DND-41 (cell line): ENCODE data around the gene MMP10.
"Not testable (repeated sequence)": the region's sequence is repeated elsewhere in the genome, so short reads cannot be mapped to it uniquely, and the experiment has no call there.

Experiments
- ATAC-seq: fragments of 200-7000 bp; cut with Tn5 transposase; 3 replicates; pipeline ENCODE4 v1.9.1; 2021; ENCODE audit warnings: low read depth; ENCODE audit not compliant: insufficient read depth
- DNase-seq: peaks from one replicate; pipeline ENCODE4 v3.0.0-alpha.2; 2020
- H2AFZ ChIP-seq: 2 replicates; pipeline ENCODE4 v1.6.0; 2012; ENCODE audit warnings: low read depth, low read length
- H3K27ac ChIP-seq: 2 replicates; pipeline ENCODE4 v1.5.1; 2012; ENCODE audit warnings: low read length, inconsistent platforms
- H3K27me3 ChIP-seq: fragments of 200-600 bp; sonication (generic); 2 replicates; pipeline ENCODE4 v1.6.0; 2012; ENCODE audit warnings: low read length, mild to moderate bottlenecking, inconsistent platforms; ENCODE audit not compliant: insufficient read depth, poor library complexity
- H3K36me3 ChIP-seq: 2 replicates; pipeline ENCODE4 v1.5.1; 2012; ENCODE audit warnings: low read length, inconsistent platforms; ENCODE audit not compliant: insufficient read depth
- H3K4me1 ChIP-seq: 2 replicates; pipeline ENCODE4 v1.5.1; 2012; ENCODE audit warnings: mild to moderate bottlenecking, low read length; ENCODE audit not compliant: insufficient read depth
- H3K4me2 ChIP-seq: 2 replicates; pipeline ENCODE4 v1.6.0; 2012; ENCODE audit warnings: mild to moderate bottlenecking, moderate library complexity, low read length, inconsistent platforms; ENCODE audit not compliant: insufficient read depth
- H3K4me3 ChIP-seq, 2 experiments: fragments of 200-600 bp in 1 of 2; shearing (Covaris generic) in 1 of 2; 2 replicates each; pipeline ENCODE4 v1.5.1; 2012 to 2016; ENCODE audit warnings: inconsistent platforms in 2 of 2, low read length in 2 of 2, mild to moderate bottlenecking in 2 of 2, low read depth in 1 of 2, moderate library complexity in 1 of 2
- H3K79me2 ChIP-seq: 2 replicates; pipeline ENCODE4 v1.6.0; 2012; ENCODE audit warnings: low read length, inconsistent platforms; ENCODE audit not compliant: insufficient read depth
- H3K9ac ChIP-seq: 2 replicates; pipeline ENCODE4 v1.6.0; 2012; ENCODE audit warnings: low read depth, mild to moderate bottlenecking, inconsistent platforms, low read length, moderate library complexity
- H3K9me3 ChIP-seq: 2 replicates; pipeline ENCODE4 v1.5.1; 2012; ENCODE audit warnings: low read length, moderate library complexity, mild to moderate bottlenecking, inconsistent platforms; ENCODE audit not compliant: insufficient read depth, severe bottlenecking
- H4K20me1 ChIP-seq: 2 replicates; pipeline ENCODE4 v1.6.0; 2012; ENCODE audit warnings: low read length; ENCODE audit not compliant: insufficient read depth
- EZH2 ChIP-seq: IDR thresholded peaks from 3 replicates; pipeline ENCODE4 v1.6.1; 2012; ENCODE audit warnings: borderline replicate concordance, low read depth, mild to moderate bottlenecking, moderate library complexity, low read length, inconsistent platforms; ENCODE audit not compliant: severe bottlenecking
- TF ChIP-seq, protein P1 (sequence below): IDR thresholded peaks from 2 replicates; pipeline ENCODE4 v1.5.1; 2012; ENCODE audit warnings: borderline replicate concordance, low read length, moderate library complexity, mild to moderate bottlenecking; ENCODE audit not compliant: poor library complexity, severe bottlenecking; ENCODE audit errors: extremely low read depth

Gene MMP10

DNA sequence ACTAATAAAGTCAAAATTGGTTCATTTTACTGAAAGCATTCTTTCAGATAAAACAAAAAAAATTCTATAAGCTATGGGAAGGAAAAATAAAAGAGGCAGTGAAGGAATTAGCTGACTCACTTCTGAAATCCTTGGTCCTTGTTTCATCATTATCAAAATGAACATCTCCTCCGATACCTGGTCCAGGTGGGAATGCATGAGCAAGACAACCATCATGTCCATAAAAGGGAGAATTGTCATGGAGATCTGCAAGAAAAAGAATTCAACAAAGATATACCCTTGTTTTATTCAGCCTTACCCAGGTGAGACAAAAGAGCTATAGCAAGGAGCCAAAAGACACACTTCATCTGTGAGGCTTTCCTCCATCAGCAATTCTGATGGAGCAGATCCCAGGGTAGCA lies 27.2 kb downstream of the MMP10 start:
- TF ChIP-seq EZH2: no peak
- TF ChIP-seq, protein P1, sequence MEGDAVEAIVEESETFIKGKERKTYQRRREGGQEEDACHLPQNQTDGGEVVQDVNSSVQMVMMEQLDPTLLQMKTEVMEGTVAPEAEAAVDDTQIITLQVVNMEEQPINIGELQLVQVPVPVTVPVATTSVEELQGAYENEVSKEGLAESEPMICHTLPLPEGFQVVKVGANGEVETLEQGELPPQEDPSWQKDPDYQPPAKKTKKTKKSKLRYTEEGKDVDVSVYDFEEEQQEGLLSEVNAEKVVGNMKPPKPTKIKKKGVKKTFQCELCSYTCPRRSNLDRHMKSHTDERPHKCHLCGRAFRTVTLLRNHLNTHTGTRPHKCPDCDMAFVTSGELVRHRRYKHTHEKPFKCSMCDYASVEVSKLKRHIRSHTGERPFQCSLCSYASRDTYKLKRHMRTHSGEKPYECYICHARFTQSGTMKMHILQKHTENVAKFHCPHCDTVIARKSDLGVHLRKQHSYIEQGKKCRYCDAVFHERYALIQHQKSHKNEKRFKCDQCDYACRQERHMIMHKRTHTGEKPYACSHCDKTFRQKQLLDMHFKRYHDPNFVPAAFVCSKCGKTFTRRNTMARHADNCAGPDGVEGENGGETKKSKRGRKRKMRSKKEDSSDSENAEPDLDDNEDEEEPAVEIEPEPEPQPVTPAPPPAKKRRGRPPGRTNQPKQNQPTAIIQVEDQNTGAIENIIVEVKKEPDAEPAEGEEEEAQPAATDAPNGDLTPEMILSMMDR: no peak
- Histone ChIP-seq H3K79me2 (no peaks in the 10 kb centered on the region), H4K20me1 (no peaks in the 10 kb centered on the region), H3K4me3 (no peak overlapping the region), H3K9me3 (no peaks in the 10 kb centered on the region), H3K27me3 (peaks cover 11% of the 10 kb centered on the region), H3K4me2 (no peak overlapping the region), H3K27ac (no peak overlapping the region), H3K36me3 (no peaks in the 10 kb centered on the region), H2AFZ (no peak overlapping the region), H3K4me1 (no peaks in the 10 kb centered on the region), H3K9ac (no peak overlapping the region)
- DNase-seq: no peak
- no peak for ATAC-seq

DNA sequence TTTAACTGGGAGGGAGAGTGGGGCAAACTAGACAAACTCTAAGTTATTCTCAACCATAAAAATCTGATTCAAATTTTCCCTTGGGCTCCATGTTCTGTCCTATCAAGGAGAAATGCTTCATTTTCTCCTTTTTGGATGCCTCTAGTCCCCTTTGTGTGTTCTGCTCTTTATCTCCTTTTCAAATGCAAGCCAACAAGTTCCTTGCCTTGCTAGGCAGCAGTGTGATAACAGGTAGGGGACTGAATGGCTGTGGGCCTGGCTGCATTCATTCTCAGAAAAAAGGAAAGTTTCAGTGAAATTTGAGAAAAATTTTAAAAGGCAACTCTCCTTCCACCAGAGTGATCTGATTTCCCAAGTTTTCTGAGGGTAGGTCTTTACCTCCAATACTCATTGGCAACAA lies 28.8 kb downstream of the MMP10 start:
- no peaks in the 10 kb centered on the region for H3K79me2 ChIP-seq
- H2AFZ ChIP-seq: no peak overlapping the region
- H3K9me3 ChIP-seq: no peaks in the 10 kb centered on the region
- H3K27ac ChIP-seq: no peak overlapping the region
- H4K20me1 ChIP-seq: no peaks in the 10 kb centered on the region
- H3K9ac ChIP-seq: no peak overlapping the region
- H3K36me3 ChIP-seq: no peaks in the 10 kb centered on the region
- H3K4me3 ChIP-seq: no peak overlapping the region
- DNase-seq (no peak), ATAC-seq (no peak)
- H3K4me2 ChIP-seq: no peak overlapping the region
- H3K27me3 ChIP-seq: peaks cover 6% of the 10 kb centered on the region
- H3K4me1 ChIP-seq: no peaks in the 10 kb centered on the region
- TF ChIP-seq EZH2: no peak
- TF ChIP-seq, protein P1: no peak

DNA sequence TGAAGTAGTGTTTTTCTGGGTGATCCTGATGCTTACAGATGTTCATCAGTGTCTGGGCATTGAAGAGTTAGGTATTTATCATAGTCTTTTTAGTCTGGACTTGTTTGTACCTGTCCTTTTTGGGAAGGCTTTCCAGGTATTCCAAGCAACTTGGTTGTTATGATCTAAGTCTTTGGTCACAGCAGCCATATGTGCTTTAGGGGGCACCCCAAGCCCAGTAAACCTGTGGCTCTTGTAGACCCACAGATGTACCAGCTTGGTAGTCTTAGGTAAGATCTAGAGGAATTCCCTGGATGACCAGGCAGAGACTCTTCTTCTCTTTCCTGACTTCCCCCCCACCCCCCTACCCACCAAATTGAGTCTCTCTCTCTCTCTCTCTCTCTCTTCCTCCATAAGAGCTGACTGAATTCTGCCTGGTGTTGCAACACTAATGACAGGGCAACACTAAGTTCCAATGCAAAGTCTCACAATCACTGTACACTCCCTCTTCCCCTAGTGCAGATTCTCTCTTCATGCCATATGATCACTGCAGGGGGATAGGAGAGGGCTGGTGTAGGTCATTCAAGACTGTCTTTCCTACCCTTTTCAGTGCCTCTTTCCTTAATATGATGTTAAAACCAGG lies 31.2 kb downstream of the MMP10 start:
- TF ChIP-seq, protein P1: no peak
- no peak for TF ChIP-seq EZH2
- H3K27me3 ChIP-seq: peaks cover 6% of the 10 kb centered on the region
- no peak overlapping the region for H3K4me2 ChIP-seq
- no peaks in the 10 kb centered on the region for H3K9me3 ChIP-seq
- no peak overlapping the region for H3K4me3 ChIP-seq
- H3K27ac ChIP-seq: no peak overlapping the region
- H3K9ac ChIP-seq: no peak overlapping the region
- no peak overlapping the region for H2AFZ ChIP-seq
- ATAC-seq: no peak
- no peaks in the 10 kb centered on the region for H3K36me3 ChIP-seq
- no peaks in the 10 kb centered on the region for H3K4me1 ChIP-seq
- no peak for DNase-seq
- no peaks in the 10 kb centered on the region for H3K79me2 ChIP-seq
- H4K20me1 ChIP-seq: no peaks in the 10 kb centered on the region

DNA sequence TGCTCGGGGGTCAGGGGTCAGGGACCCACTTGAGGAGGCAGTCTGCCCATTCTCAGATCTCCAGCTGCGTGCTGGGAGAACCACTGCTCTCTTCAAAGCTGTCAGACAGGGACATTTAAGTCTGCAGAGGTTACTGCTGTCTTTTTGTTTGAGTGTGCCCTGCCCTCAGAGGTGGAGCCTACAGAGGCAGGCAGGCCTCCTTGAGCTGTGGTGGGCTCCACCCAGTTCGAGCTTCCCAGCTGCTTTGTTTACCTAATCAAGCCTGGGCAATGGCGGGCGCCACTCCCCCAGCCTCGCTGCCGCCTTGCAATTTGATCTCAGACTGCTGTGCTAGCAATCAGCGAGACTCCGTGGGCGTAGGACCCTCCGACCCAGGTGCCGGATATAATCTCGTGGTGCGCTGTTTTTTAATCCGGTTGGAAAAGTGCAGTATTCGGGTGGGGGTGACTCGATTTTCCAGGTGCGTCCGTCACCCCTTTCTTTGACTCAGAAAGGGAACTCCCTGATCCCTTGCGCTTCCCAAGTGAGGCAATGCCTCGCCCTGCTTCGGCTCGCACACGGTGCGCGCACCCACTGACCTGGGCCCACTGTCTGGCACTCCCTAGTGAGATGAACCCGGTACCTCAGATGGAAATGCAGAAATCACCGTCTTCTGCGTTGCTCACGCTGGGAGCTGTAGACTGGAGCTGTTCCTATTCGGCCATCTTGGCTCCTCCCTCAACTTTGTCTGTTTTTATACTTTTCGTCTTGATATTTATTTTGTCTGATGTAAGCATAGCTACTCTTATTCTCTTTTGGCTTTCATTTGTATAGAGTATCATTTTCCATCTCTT lies 33.5 kb downstream of the MMP10 start:
- not testable (repeated sequence) for H3K4me1 ChIP-seq, H3K4me2 ChIP-seq, H3K36me3 ChIP-seq, ATAC-seq, H3K9me3 ChIP-seq, H2AFZ ChIP-seq, H3K4me3 ChIP-seq, H3K9ac ChIP-seq, H3K79me2 ChIP-seq, DNase-seq, H4K20me1 ChIP-seq, H3K27me3 ChIP-seq, H3K27ac ChIP-seq
